Spleen (tissue), 7 donors: ENCODE measurements around the gene CFAP74.

Experiments used
- CTCF ChIP-seq, 11 experiments: fragments of 200-600 bp in 7 of 11; fragments of 450-650 bp in 4 of 11; sonication (generic) in 4 of 11; IDR thresholded peaks in 8 of 11; conservative IDR thresholded peaks in 3 of 11; 1 replicate in 7 of 11; 2 replicates in 4 of 11; pipeline versions ENCODE4 v1.4.0 to v1.8.0; 2016 to 2021; ENCODE audit warnings: antibody characterized with exemption in 11 of 11, inconsistent platforms in 4 of 11, mild to moderate bottlenecking in 1 of 11
- POLR2A ChIP-seq, 3 donors: fragments of 450-650 bp; IDR thresholded peaks; one replicate each; pipeline ENCODE4 v1.5.1; 2017; ENCODE audit warnings: antibody characterized with exemption in 3 of 3, mild to moderate bottlenecking in 1 of 3
- POLR2AphosphoS5 ChIP-seq, 3 donors: sonication (generic); formaldehyde crosslinking; IDR thresholded peaks; one replicate each; pipeline ENCODE4 v1.5.1; 2017; ENCODE audit warnings: antibody characterized with exemption in 3 of 3
- donor health status: DM: no; HTN: no; CAD: no; lungs with moderate emphysema.
- donor health status: DM: no; HTN: no; CAD: no.
- donor health status: DM: no; HTN: no; CAD: no.

GRCh38 chr1:1903224-1903623 is 100.4 kb downstream of the CFAP74 start:
- TF ChIP-seq POLR2A (IDR thresholded peaks at IDR 0.05), result no peak
- no peak for TF ChIP-seq CTCF (IDR thresholded peaks at IDR 0.05 in 8 of 11, conservative IDR thresholded peaks at IDR 0.05 in 3 of 11)
- no peak for TF ChIP-seq POLR2AphosphoS5 (IDR thresholded peaks at IDR 0.05)
